H1 (cell line): ENCODE data around the gene AMZ1. TPM values are rescaled to one million over a fixed set of nuclear protein-coding genes. Genes with fewer than 3 reads are reported as not detected.

ENCODE experiments used
- CTCF ChIA-PET: fragments of 300-600 bp; sonication (Branson Sonifier 250); formaldehyde crosslinking; loops from one replicate; lab custom pipeline; 2021; ENCODE audit not compliant: partially characterized antibody; lab: Charles Lee
- POLR2A ChIA-PET: fragments of 300-600 bp; sonication (Branson Sonifier 250); formaldehyde crosslinking; loops from one replicate; lab custom pipeline; 2021; ENCODE audit warnings: inconsistent platforms; ENCODE audit not compliant: partially characterized antibody; lab: Charles Lee
- DNase-seq, 2 experiments: peaks; one replicate each; pipeline versions ENCODE4 v3.0.0 to v3.0.0-alpha.2; 2010 to 2022; ENCODE audit warnings: low spot score in 2 of 2, low read depth in 1 of 2, mixed read lengths in 1 of 2
- FAIRE-seq: peaks from 2 replicates; lab custom pipeline; 2011; peaks lifted over from hg19 to GRCh38; lab: Jason Lieb, UNC
- H2AFZ ChIP-seq: 2 replicates; pipeline ENCODE4 v1.8.1; 2012; ENCODE audit warnings: low read length, inconsistent platforms
- H2AK5ac ChIP-seq: 2 replicates; pipeline ENCODE4 v1.6.1; 2013; ENCODE audit warnings: low read depth, low read length
- H2BK120ac ChIP-seq: replicated peaks from 2 replicates; pipeline ENCODE3; 2013; ENCODE audit warnings: low read depth, low read length, inconsistent platforms
- H2BK12ac ChIP-seq: 2 replicates; pipeline ENCODE4 v1.6.1; 2013; ENCODE audit warnings: low read depth, low read length
- H2BK15ac ChIP-seq: 2 replicates; pipeline ENCODE4 v1.6.1; 2013; ENCODE audit warnings: low read length
- H2BK20ac ChIP-seq: 2 replicates; pipeline ENCODE4 v1.6.1; 2013; ENCODE audit warnings: low read length
- H2BK5ac ChIP-seq: 2 replicates; pipeline ENCODE4 v1.6.1; 2013; ENCODE audit warnings: low read depth, low read length
- H3K14ac ChIP-seq: 2 replicates; pipeline ENCODE4 v1.6.1; 2013; ENCODE audit warnings: inconsistent platforms; ENCODE audit not compliant: insufficient read length
- H3K18ac ChIP-seq: 2 replicates; pipeline ENCODE4 v1.6.1; 2013; ENCODE audit warnings: low read length; ENCODE audit errors: extremely low read depth
- H3K23ac ChIP-seq: 2 replicates; pipeline ENCODE4 v1.6.1; 2013; ENCODE audit warnings: inconsistent platforms; ENCODE audit not compliant: insufficient read length
- H3K23me2 ChIP-seq: 2 replicates; pipeline ENCODE4 v1.6.1; 2013; ENCODE audit warnings: low read depth, low read length
- H3K27ac ChIP-seq: 2 replicates; pipeline ENCODE4 v1.6.1; 2011; ENCODE audit warnings: low read depth, low read length, inconsistent platforms
- H3K27me3 ChIP-seq, 4 experiments: replicated peaks in 1 of 4; 1 replicate in 1 of 4; 2 replicates in 3 of 4; pipeline versions ENCODE4 v1.6.1 to v1.8.1; 2011 to 2013; ENCODE audit warnings: low read length in 3 of 4, mild to moderate bottlenecking in 3 of 4, inconsistent platforms in 2 of 4, mixed read lengths in 2 of 4, moderate library complexity in 1 of 4; ENCODE audit not compliant: control insufficient read depth in 3 of 4, insufficient read depth in 3 of 4; ENCODE audit errors: extremely low read depth in 1 of 4
- H3K36me3 ChIP-seq, 4 experiments: 2 replicates each; pipeline versions ENCODE4 v1.6.1 to v1.8.1; 2011 to 2013; ENCODE audit warnings: mild to moderate bottlenecking in 4 of 4, low read length in 3 of 4, moderate library complexity in 2 of 4, control low read depth in 1 of 4, inconsistent platforms in 1 of 4; ENCODE audit not compliant: insufficient read depth in 4 of 4, control insufficient read depth in 2 of 4
- H3K4ac ChIP-seq: replicated peaks from 2 replicates; pipeline ENCODE3; 2013; ENCODE audit warnings: low read length, low read depth, mixed read lengths, inconsistent platforms; ENCODE audit not compliant: insufficient read length
- H3K4me1 ChIP-seq, 4 experiments: replicated peaks in 1 of 4; 1 replicate in 1 of 4; 2 replicates in 3 of 4; pipeline versions ENCODE4 v1.6.1 to v1.8.1; 2011 to 2013; ENCODE audit warnings: low read length in 3 of 4, inconsistent platforms in 2 of 4, mixed read lengths in 1 of 4; ENCODE audit not compliant: insufficient read depth in 4 of 4, control insufficient read depth in 3 of 4
- H3K4me2 ChIP-seq, 2 experiments: 2 replicates each; pipeline versions ENCODE4 v1.6.1 to v1.8.1; 2011 to 2013; ENCODE audit warnings: low read depth in 2 of 2, low read length in 2 of 2, control low read depth in 1 of 2, inconsistent platforms in 1 of 2, mild to moderate bottlenecking in 1 of 2; ENCODE audit not compliant: insufficient read depth in 1 of 2
- H3K4me3 ChIP-seq, 4 experiments: fragments of 200-600, 300-600 bp in 1 of 4; sonication (generic), shearing (Covaris generic), sonication (Bioruptor Twin) in 1 of 4; 2 replicates each; pipeline versions ENCODE4 v1.5.1 to v1.8.1; 2011 to 2016; ENCODE audit warnings: low read length in 4 of 4, low read depth in 3 of 4, control low read depth in 2 of 4, inconsistent platforms in 2 of 4, mild to moderate bottlenecking in 2 of 4, mixed read lengths in 1 of 4, moderate library complexity in 1 of 4; ENCODE audit not compliant: insufficient read depth in 2 of 4; ENCODE audit errors: extremely low read depth in 1 of 4
- H3K56ac ChIP-seq: replicated peaks from 2 replicates; pipeline ENCODE3; 2013; ENCODE audit warnings: low read depth, mild to moderate bottlenecking, mixed read lengths, low read length, inconsistent platforms; ENCODE audit not compliant: insufficient read length
- H3K79me1 ChIP-seq: 2 replicates; pipeline ENCODE4 v1.6.1; 2013; ENCODE audit warnings: low read depth, low read length, control low read depth
- H3K79me2 ChIP-seq, 2 experiments: 2 replicates each; pipeline versions ENCODE4 v1.6.1 to v1.8.1; 2012 to 2013; ENCODE audit warnings: low read length in 2 of 2, mild to moderate bottlenecking in 2 of 2, inconsistent platforms in 1 of 2; ENCODE audit not compliant: insufficient read depth in 2 of 2, control insufficient read depth in 1 of 2
- H3K9ac ChIP-seq, 4 experiments: replicated peaks in 1 of 4; 1 replicate in 1 of 4; 2 replicates in 3 of 4; pipeline versions ENCODE4 v1.6.1 to v1.8.1; 2011 to 2013; ENCODE audit warnings: low read depth in 3 of 4, low read length in 3 of 4, control low read depth in 2 of 4, mild to moderate bottlenecking in 2 of 4, moderate library complexity in 2 of 4, inconsistent platforms in 1 of 4; ENCODE audit errors: extremely low read depth in 1 of 4
- H3K9me3 ChIP-seq, 2 experiments: 2 replicates each; pipeline versions ENCODE4 v1.6.1 to v1.8.1; 2012 to 2013; ENCODE audit warnings: mild to moderate bottlenecking in 2 of 2, moderate library complexity in 2 of 2, control low read depth in 1 of 2, inconsistent platforms in 1 of 2, low read depth in 1 of 2, low read length in 1 of 2, mixed read lengths in 1 of 2; ENCODE audit not compliant: insufficient read depth in 2 of 2
- H4K20me1 ChIP-seq, 2 experiments: replicated peaks in 1 of 2; 2 replicates each; pipeline versions ENCODE3 to v1.8.1; 2011 to 2013; ENCODE audit warnings: inconsistent platforms in 2 of 2, low read length in 2 of 2, mild to moderate bottlenecking in 1 of 2; ENCODE audit not compliant: insufficient read depth in 2 of 2, control insufficient read depth in 1 of 2
- H4K5ac ChIP-seq: 2 replicates; pipeline ENCODE4 v1.6.1; 2013; ENCODE audit warnings: low read length, low read depth, mixed read lengths, inconsistent platforms; ENCODE audit not compliant: insufficient read length
- H4K8ac ChIP-seq: 2 replicates; pipeline ENCODE4 v1.8.0; 2013; ENCODE audit warnings: mild to moderate bottlenecking, moderate library complexity, low read length, inconsistent platforms; ENCODE audit not compliant: insufficient read depth; ENCODE audit errors: extremely low read depth
- H4K91ac ChIP-seq: replicated peaks from 2 replicates; pipeline ENCODE3; 2013; ENCODE audit warnings: low read length, mixed read lengths, inconsistent platforms; ENCODE audit not compliant: insufficient read length
- HDAC6 ChIP-seq: IDR thresholded peaks from one replicate; pipeline ENCODE4 v1.7.1; 2012; ENCODE audit warnings: low read depth, mild to moderate bottlenecking, inconsistent platforms, low read length, moderate library complexity
- RAD21 ChIP-seq, 2 experiments: IDR thresholded peaks in 1 of 2; conservative IDR thresholded peaks in 1 of 2; 2 replicates each; pipeline ENCODE4 v1.6.1; 2011; ENCODE audit warnings: low read depth in 2 of 2, low read length in 2 of 2, improper control_type of control experiment in 1 of 2, inconsistent platforms in 1 of 2, mild to moderate bottlenecking in 1 of 2, moderate library complexity in 1 of 2
- SIRT6 ChIP-seq: IDR thresholded peaks from one replicate; pipeline ENCODE4 v1.7.1; 2012; ENCODE audit warnings: low read length, inconsistent platforms
- SP1 ChIP-seq: IDR thresholded peaks from 2 replicates; pipeline ENCODE4 v1.6.1; 2011; ENCODE audit warnings: low read depth, low read length
- SUZ12 ChIP-seq: fragments of 200-600 bp; sonication (generic); IDR thresholded peaks from 2 replicates; pipeline ENCODE4 v1.6.1; 2012; ENCODE audit warnings: mild to moderate bottlenecking, inconsistent platforms, low read length, moderate library complexity, mixed read lengths
- WGBS, 2 experiments: shearing (Covaris generic) in 1 of 2; methylation state at CpG; one replicate each; pipeline versions ENCODE4 v1.1.6 to v1.1.7; 2013 to 2015; ENCODE audit warnings: low lambda C conversion rate in 2 of 2, mixed read lengths in 2 of 2, inconsistent platforms in 1 of 2, low coverage in 1 of 2, missing lambda C conversion rate in 1 of 2; ENCODE audit not compliant: insufficient replicate concordance in 2 of 2, insufficient coverage in 1 of 2, insufficient read length in 1 of 2; ENCODE audit errors: extremely low coverage in 1 of 2, missing lambda C conversion rate in 1 of 2; 5-methylcytosine and 5-hydroxymethylcytosine counted together
- polyA plus RNA-seq, 7 experiments: library from polyadenylated mRNA; depleted of rRNA in 3 of 7; stranded (reverse) in 5 of 7; unstranded in 2 of 7; fragments of >200 nt in 5 of 7; fragments of 200-250 nt in 2 of 7; gene quantifications; 1 replicate in 5 of 7; 2 replicates in 1 of 7; 4 replicates in 1 of 7; pipeline versions ENCODE4 v1.2.1 to v1.2.3, GENCODE V29; 2011 to 2013; ENCODE audit warnings: missing spikeins in 2 of 7, mixed read lengths in 2 of 7
- total RNA-seq: library from RNA; stranded (reverse); fragmentation: NEBNext Ultra II Directional; extraction: Animal tissue kit (Norgen Biotek cat#: 25700); gene quantifications from 2 replicates; pipeline ENCODE4 v1.2.1, GENCODE V29; 2021

The AMZ1 gene
- total and polyA plus RNA-seq, 2 of the 8 experiments (the other 6 are each of a cell fraction or from before 2014, with no cell fraction given), result 0.59 to 1.4 TPM

GRCh38 chr7:2662273-2663120 lies 25.5 kb upstream of the AMZ1 start:
- Histone ChIP-seq H2BK12ac (no peak overlapping the region), H4K20me1 (peaks cover 0 to 14% of the 10 kb centered on the region in 2 experiments), H3K23ac (no peak overlapping the region), H3K27me3 (peaks cover 0 to 4% (median 0%) of the 10 kb centered on the region in 4 experiments; a peak in 1 of 7 replicates), H3K79me1 (no peaks in the 10 kb centered on the region), H3K4ac (no peak overlapping the region), H3K23me2 (no peaks in the 10 kb centered on the region), H3K56ac (no peak overlapping the region), H3K27ac (no peak overlapping the region), H2BK20ac (no peak overlapping the region), H3K4me2 (no peak overlapping the region), H2BK15ac (no peak overlapping the region), H3K79me2 (no peaks in the 10 kb centered on the region), H3K9me3 (peaks cover 0 to 4% of the 10 kb centered on the region in 2 experiments; a peak in 2 of 4 replicates), H2BK5ac (no peak overlapping the region; the same call in none of the 2 replicates), H3K4me1 (peaks cover 0 to 4% (median under 1%) of the 10 kb centered on the region in 4 experiments; a peak in 2 of 7 replicates), H4K8ac (no peak overlapping the region; the same call in 1 of the 2 replicates), H3K9ac (no peak overlapping the region), H3K36me3 (peaks cover 0 to 32% (median 5%) of the 10 kb centered on the region in 4 experiments; a peak in 6 of 8 replicates), H2BK120ac (no peak overlapping the region), H3K18ac (no peak overlapping the region), H2AK5ac (no peak overlapping the region), H3K14ac (no peak overlapping the region), H4K5ac (no peak overlapping the region), H4K91ac (no peak overlapping the region), H2AFZ (no peak overlapping the region), H3K4me3 (no peak overlapping the region)
- ChIA-PET CTCF (interaction anchor here (0.7 to 4.0 kb wide), 11 partner anchors 10 to 211 kb away, joined by 3 to 17 read pairs (median 6); no protein-coding TSS in a partner anchor), POLR2A (interaction anchor here (0.8 to 1.2 kb wide), 2 partner anchors 19 to 31 kb away, joined by 3 read pairs; no protein-coding TSS in a partner anchor)
- no peak for FAIRE-seq
- no peak for TF ChIP-seq SIRT6
- TF ChIP-seq HDAC6, result no peak
- TF ChIP-seq SUZ12, result no peak
- no peak for TF ChIP-seq SP1
- TF ChIP-seq RAD21 (IDR thresholded peaks at IDR 0.05 in 1 of 2, conservative IDR thresholded peaks at IDR 0.05 in 1 of 2; ENCODE audit: low read depth in 2 of 2, low read length in 2 of 2), result no peak
- no peak for DNase-seq
- 93% methylated on average over 32 of the region's 33 CpGs; no CpG with 5 or more reads in 1 of the 2 experiments for WGBS, 2 experiments
